Mesothelial cell of epicardium (in vitro differentiated cells): ENCODE measurements around the gene ITGB7. TPM values are rescaled to one million over a fixed set of nuclear protein-coding genes. Genes with fewer than 3 reads are reported as not detected.
"Not testable (repeated sequence)": the region's sequence is repeated elsewhere in the genome, so short reads cannot be mapped to it uniquely, and the experiment has no call there.

Experiments used
- DNase-seq, 2 experiments: peaks; one replicate each; pipeline ENCODE4 v3.0.0; 2021; ENCODE audit warnings: low spot score in 2 of 2; ENCODE audit not compliant: unreplicated experiment in 2 of 2
- H3K27ac Mint-ChIP-seq: 2 replicates; pipeline ENCODE4 v1.8.0; 2021; ENCODE audit warnings: mixed read lengths
- H3K27me3 Mint-ChIP-seq: 2 replicates; pipeline ENCODE4 v1.8.0; 2021; ENCODE audit warnings: low read depth, mixed read lengths
- H3K36me3 Mint-ChIP-seq: 2 replicates; pipeline ENCODE4 v1.8.0; 2021; ENCODE audit warnings: mixed read lengths
- H3K4me1 Mint-ChIP-seq: 2 replicates; pipeline ENCODE4 v1.8.0; 2021; ENCODE audit warnings: mixed read lengths
- H3K4me3 Mint-ChIP-seq: 2 replicates; pipeline ENCODE4 v1.8.0; 2021; ENCODE audit warnings: mild to moderate bottlenecking, moderate library complexity, mixed read lengths
- H3K9me3 Mint-ChIP-seq: 2 replicates; pipeline ENCODE4 v1.8.0; 2021; ENCODE audit warnings: mixed read lengths
- CTCF ChIP-seq: fragments of 200-600 bp; sonication (generic); IDR thresholded peaks from one replicate; pipeline ENCODE4 v1.5.0; 2021; ENCODE audit warnings: antibody characterized with exemption; ENCODE audit not compliant: unreplicated experiment
- total RNA-seq: library from RNA; stranded (reverse); gene quantifications from 3 replicates; pipeline ENCODE4 v1.2.1, GENCODE V29; 2021

ITGB7 gene
- total RNA-seq, 1 donor from 2014 or later = 4.9 TPM

- no peaks in the 10 kb centered on the region for H3K9me3 Mint-ChIP-seq
- H3K27ac Mint-ChIP-seq = peak overlapping the region; percentile 88
- peak overlapping the region; percentile 82 for H3K4me3 Mint-ChIP-seq
- H3K27me3 Mint-ChIP-seq = no peaks in the 10 kb centered on the region
- DNase-seq = peak in 1 of 2 experiments; percentile 80
- peaks cover 57% of the 10 kb centered on the region for H3K4me1 Mint-ChIP-seq
- TF ChIP-seq CTCF = no peak
- peaks cover 24% of the 10 kb centered on the region for H3K36me3 Mint-ChIP-seq
Measured at GRCh38 chr12:53180931-53181645, 26.0 kb downstream of the ITGB7 start.

GRCh38 chr12:53180220-53180930 lies 26.7 kb downstream of the ITGB7 start, which contains the start of the genes CSAD and ZNF740:
Gene CSAD (minus strand): TSS chr12:53180925. CDS start chr12:53173470, 7,455 bp downstream.
Gene ZNF740 (plus strand): TSS chr12:53180722. CDS start chr12:53181984, 1,262 bp downstream.
- Mint-ChIP-seq H3K36me3 (peaks cover 20% of the 10 kb centered on the region), H3K27me3 (no peaks in the 10 kb centered on the region), H3K4me1 (peaks cover 60% of the 10 kb centered on the region), H3K9me3 (no peaks in the 10 kb centered on the region), H3K4me3 (peak within 1 kb of the TSS; percentile 82), H3K27ac (peak within 1 kb of the TSS; percentile 96)
- no peak for TF ChIP-seq CTCF
- DNase-seq = peak; percentile 91 to 95

GRCh38 chr12:53179687-53180219 lies 27.3 kb downstream of the ITGB7 start:
- H3K36me3 Mint-ChIP-seq = peaks cover 15% of the 10 kb centered on the region

GRCh38 chr12:53178803-53179202 lies 28.2 kb downstream of the ITGB7 start:
- H3K36me3 Mint-ChIP-seq = peaks cover 11% of the 10 kb centered on the region
- not testable (repeated sequence) for H3K27me3 Mint-ChIP-seq, H3K9me3 Mint-ChIP-seq, H3K4me3 Mint-ChIP-seq, DNase-seq
- H3K27ac Mint-ChIP-seq = peak overlapping the region; percentile 96
- peaks cover 56% of the 10 kb centered on the region for H3K4me1 Mint-ChIP-seq

More at GRCh38 chr12:53179687-53180219, 27.3 kb downstream of the ITGB7 start:
- Mint-ChIP-seq H3K4me1 (peaks cover 62% of the 10 kb centered on the region), H3K9me3 (no peaks in the 10 kb centered on the region), H3K27ac (peak overlapping the region; percentile 96), H3K27me3 (no peaks in the 10 kb centered on the region), H3K4me3 (peak overlapping the region; percentile 81)
- no peak for DNase-seq
- TF ChIP-seq CTCF = no peak

GRCh38 chr12:53177447-53177846 lies 29.6 kb downstream of the ITGB7 start:
- Mint-ChIP-seq H3K4me1 (peaks cover 53% of the 10 kb centered on the region), H3K27ac (peak overlapping the region; percentile 71)
- not testable (repeated sequence) for H3K36me3 Mint-ChIP-seq, H3K9me3 Mint-ChIP-seq, DNase-seq, H3K4me3 Mint-ChIP-seq, H3K27me3 Mint-ChIP-seq

GRCh38 chr12:53176750-53177149 lies 30.3 kb downstream of the ITGB7 start:
- H3K36me3 Mint-ChIP-seq = peaks cover 1% of the 10 kb centered on the region
- no peaks in the 10 kb centered on the region for H3K9me3 Mint-ChIP-seq
- H3K4me1 Mint-ChIP-seq = peaks cover 53% of the 10 kb centered on the region
- no peaks in the 10 kb centered on the region for H3K27me3 Mint-ChIP-seq
- no peak overlapping the region for H3K27ac Mint-ChIP-seq
- TF ChIP-seq CTCF = no peak
- no peak for DNase-seq
- H3K4me3 Mint-ChIP-seq = no peak overlapping the region
